ENCODE measurements around the gene ADAR.
"Not testable (repeated sequence)": the region's sequence is repeated elsewhere in the genome, so short reads cannot be mapped to it uniquely, and the experiment has no call there.

ADAR gene, protein sequence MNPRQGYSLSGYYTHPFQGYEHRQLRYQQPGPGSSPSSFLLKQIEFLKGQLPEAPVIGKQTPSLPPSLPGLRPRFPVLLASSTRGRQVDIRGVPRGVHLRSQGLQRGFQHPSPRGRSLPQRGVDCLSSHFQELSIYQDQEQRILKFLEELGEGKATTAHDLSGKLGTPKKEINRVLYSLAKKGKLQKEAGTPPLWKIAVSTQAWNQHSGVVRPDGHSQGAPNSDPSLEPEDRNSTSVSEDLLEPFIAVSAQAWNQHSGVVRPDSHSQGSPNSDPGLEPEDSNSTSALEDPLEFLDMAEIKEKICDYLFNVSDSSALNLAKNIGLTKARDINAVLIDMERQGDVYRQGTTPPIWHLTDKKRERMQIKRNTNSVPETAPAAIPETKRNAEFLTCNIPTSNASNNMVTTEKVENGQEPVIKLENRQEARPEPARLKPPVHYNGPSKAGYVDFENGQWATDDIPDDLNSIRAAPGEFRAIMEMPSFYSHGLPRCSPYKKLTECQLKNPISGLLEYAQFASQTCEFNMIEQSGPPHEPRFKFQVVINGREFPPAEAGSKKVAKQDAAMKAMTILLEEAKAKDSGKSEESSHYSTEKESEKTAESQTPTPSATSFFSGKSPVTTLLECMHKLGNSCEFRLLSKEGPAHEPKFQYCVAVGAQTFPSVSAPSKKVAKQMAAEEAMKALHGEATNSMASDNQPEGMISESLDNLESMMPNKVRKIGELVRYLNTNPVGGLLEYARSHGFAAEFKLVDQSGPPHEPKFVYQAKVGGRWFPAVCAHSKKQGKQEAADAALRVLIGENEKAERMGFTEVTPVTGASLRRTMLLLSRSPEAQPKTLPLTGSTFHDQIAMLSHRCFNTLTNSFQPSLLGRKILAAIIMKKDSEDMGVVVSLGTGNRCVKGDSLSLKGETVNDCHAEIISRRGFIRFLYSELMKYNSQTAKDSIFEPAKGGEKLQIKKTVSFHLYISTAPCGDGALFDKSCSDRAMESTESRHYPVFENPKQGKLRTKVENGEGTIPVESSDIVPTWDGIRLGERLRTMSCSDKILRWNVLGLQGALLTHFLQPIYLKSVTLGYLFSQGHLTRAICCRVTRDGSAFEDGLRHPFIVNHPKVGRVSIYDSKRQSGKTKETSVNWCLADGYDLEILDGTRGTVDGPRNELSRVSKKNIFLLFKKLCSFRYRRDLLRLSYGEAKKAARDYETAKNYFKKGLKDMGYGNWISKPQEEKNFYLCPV

GRCh38 chr1:154607609-154608396 lies at the start of gene ADAR:
ADAR (minus strand) TSS chr1:154608186; CDS start chr1:154608006, 180 bp downstream.
- DNase-seq = peak; percentile 89 to 93

- no peak for DNase-seq
Observed at GRCh38 chr1:154657556-154657955, 49.6 kb upstream of the ADAR start.

GRCh38 chr1:154652893-154653292 lies 44.9 kb upstream of the ADAR start:
- DNase-seq = no peak

GRCh38 chr1:154644724-154645123 lies 36.7 kb upstream of the ADAR start:
- not testable (repeated sequence) for DNase-seq

DNA sequence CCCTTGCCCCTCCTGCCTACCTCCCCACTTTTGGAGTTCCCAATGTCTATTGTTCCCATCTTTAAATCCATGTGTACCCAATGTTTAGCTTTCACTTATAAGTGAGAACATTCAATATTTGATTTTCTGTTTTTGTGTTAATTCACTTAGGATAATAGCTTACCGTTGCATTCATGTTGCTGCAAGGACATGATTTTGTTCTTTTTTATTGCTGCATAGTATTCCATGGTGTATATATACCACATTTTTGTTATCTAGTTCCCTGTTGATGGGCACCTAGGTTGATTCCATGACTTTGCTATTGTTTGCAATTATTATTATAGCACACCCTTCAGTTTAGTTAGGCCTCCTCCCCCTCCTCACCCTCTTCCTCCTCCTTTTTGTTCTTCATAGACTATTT lies 33.5 kb upstream of the ADAR start:
- no peak for DNase-seq

- no peak for DNase-seq
Observed at GRCh38 chr1:154639876-154640275, 31.9 kb upstream of the ADAR start.

GRCh38 chr1:154635171-154635570 lies 27.2 kb upstream of the ADAR start:
- DNase-seq = no peak

GRCh38 chr1:154629675-154630073 lies 21.7 kb upstream of the ADAR start:
- no peak for DNase-seq

GRCh38 chr1:154629061-154629674 lies 21.2 kb upstream of the ADAR start:
- DNase-seq = no peak

DNA sequence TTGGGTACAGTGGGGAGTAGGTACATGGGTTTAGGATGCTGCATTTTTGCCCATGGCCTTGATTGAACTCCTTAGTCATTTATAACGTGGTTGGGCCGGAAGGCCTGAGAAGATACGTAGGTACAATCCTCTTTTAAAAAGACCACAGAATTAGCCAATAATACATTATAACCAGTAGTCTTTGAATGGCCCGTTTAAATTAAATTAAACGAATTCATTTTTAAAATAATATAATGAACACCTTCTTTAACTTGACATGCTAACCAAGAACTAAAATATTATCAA lies 20.1 kb upstream of the ADAR start:
- no peak for DNase-seq

DNA sequence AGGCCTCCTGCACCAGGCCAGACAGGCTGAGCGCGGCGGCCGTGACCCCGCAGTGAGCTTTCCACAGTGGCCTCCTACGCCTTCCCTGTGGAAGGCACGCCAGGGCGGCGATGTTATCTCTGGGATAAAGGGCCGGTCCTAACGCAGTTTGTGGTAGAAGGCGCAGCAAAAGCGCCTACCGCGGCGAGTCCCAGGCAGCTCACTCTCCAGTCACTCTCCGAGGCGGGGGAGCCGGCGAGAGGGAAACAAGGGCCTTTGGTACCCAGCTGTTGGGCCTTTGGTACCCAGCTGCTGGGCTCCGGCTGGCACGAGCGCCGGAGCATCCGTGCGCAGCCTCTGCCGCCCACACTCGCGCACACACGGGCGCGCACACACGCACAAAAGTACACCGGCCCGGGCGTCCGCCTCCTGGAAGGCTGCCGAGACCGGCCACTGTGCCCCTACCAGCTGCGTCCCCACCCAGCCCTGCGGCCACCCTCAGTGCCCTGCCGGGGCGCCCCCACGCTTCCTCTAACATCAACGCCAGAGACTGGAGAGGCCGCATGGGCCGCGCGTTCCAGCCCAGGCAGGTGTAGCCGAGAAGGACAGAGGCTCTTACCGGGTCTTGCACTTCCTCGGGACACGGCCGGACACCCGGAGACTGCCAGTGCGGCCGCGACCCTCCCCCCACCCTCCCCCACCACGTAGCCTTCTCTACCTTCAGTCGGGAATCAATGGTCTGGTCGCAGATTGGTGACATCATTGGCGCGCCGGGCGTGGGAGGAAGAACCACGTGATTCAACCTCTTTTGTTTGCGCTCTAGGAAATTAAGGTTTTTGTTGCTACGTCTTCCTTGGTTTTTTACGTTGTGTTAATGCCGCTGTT lies 19.5 kb upstream of the ADAR start:
- peak; percentile 96 to 97 for DNase-seq

- no peak for DNase-seq
Observed at GRCh38 chr1:154626456-154627256, 18.7 kb upstream of the ADAR start.

DNA sequence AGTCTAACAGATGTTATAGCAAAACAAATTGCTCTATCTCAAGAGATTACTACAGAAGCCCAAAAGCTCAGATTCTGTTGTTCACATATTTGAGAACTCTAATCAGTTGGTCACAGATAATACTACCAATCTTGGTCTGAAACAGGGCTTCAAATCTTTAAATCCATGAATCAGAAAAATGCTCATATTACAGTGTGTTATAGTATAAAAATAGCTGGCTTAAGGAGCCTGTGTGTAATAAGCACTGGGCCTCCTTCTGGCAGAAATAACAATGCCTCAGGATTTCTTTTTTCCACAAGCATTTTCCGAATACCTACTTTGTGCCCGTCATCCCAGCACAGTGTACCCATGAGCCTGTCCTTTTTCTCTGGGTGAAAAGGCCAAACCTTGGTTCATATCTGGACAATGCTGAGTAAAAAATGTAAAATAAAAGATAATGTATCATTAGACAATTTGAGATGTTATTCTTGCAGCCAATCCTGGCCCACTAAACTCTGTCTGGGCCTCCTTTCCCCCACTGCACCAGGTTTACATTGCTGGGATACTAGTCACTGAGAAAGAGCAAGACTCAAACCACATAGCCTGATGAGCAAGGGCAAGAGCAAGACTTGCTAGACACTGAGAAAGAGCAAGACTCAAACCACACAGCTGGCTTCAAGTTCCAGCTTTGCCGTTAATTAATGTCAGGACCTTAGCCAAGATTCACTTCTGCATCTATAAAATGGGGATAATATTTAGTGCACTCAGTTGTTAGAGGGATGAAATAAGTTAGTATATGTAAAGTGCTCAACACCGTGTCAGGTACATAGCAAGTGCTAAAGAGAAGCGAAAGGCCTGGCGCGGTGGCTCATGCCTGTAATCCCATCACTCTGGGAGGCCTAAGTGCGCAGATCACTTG lies 17.0 kb upstream of the ADAR start:
- DNase-seq = no peak

DNA sequence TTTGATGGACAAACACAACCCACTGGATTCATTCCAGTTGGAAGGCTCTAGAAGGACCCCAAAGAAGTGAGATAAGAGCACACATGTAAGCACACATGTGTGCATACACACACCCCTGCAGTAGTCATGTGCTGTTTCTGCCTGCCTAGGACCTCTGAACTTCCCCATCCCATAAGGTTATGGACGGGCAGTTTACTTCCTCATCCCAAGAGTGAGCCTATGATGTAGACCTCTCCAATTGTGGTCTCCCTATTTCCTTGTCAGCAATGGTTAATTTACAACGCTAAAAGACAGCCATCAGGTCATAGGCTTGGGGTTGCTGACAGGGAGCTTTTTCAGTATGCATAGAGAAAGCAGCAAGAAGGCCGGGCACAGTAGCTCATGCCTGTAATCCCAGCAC lies 15.4 kb upstream of the ADAR start:
- DNase-seq = no peak

GRCh38 chr1:154622503-154623039 lies 14.6 kb upstream of the ADAR start:
- no peak for DNase-seq

GRCh38 chr1:154621875-154622274 lies 13.9 kb upstream of the ADAR start:
- no peak for DNase-seq

DNA sequence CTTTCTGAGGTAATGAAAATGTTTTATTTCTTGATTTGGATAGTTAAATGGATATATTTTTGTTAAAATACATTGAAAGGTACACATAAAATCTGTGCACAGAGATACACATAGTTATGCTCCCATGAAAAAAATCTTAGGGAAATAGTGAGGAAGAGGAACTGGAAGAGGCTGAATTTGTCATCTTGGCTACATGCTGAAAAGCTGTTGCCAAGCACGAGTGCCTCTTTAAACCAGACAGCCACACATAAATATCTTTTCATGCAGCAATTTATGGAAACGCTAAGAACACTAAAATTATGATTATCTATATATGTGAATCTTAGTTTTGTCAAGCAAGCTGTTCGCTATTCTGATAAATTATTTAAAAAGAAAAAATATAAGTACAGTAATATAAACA lies 12.8 kb upstream of the ADAR start:
- no peak for DNase-seq

DNA sequence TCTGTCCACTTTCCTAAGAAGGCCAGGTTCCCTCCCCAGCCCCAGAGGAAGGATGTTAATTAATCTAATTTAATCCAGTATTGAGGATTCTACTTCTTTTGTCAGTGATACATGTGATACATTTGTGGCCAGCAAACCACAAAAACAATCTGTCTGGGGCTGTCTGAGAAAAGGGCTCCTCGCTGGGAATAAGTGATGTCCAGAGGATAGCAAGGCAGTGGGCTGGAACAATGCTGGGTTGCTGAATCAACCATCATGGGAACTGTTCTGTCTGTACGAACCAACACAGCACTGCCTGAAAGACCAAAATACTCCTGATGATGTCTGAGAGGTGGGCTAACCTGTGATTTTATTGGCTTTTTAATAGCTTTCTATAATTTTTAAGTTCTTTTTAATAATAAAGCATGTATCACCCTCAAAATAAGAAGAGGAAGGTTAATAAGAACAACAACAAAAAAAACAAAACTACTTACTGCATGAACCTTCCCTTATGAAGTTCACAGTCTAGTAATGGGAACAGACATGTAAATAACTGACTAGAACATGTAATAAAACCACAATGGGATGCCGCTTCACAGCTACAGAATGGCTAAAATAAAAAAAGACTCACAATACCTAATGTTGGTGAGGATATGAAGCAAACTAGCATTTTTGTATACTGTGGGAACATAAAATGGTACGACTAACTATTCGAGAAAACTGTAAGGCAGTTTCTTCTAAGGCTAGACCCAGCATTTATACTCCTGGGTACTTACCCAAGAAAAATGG lies 11.4 kb upstream of the ADAR start:
- no peak for DNase-seq
